HG03135 (cell line): ENCODE measurements around the gene ZSWIM8.
"Not testable (repeated sequence)": the region's sequence is repeated elsewhere in the genome, so short reads cannot be mapped to it uniquely, and the experiment has no call there.

Source experiments
- ATAC-seq: cut with Tn5 transposase; IDR thresholded peaks from one replicate; pipeline ENCODE4 v1.9.1; 2021; ENCODE audit warnings: mild to moderate bottlenecking, moderate library complexity; ENCODE audit not compliant: unreplicated experiment

The ZSWIM8 gene

GRCh38 chr10:73795491-73795890, 10.1 kb downstream of the ZSWIM8 start:
- not testable (repeated sequence) for ATAC-seq

DNA sequence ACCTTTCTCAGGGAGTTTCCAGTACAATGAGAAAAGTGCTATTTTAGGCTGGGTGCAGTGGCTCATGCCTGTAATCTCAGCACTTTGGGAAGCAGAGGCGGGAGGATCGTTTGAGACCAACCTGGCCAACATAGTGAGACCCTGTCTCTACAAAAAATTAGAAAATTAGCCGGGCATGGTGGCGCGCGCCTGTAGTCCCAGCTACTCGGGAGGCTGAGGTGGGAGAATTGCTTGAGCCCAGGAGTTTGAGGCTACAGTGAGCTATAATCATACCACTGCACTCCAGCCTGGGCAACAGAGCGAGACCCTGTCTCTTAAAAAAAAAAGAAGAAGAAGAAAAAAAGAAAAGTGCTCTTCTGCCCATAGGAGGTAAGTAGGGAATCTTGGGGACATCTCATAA, 10.6 kb downstream of the ZSWIM8 start:
- not testable (repeated sequence) for ATAC-seq

- ATAC-seq: no peak
Measured at GRCh38 chr10:73796766-73797165, 11.4 kb downstream of the ZSWIM8 start.

GRCh38 chr10:73797324-73798025, 12.1 kb downstream of the ZSWIM8 start:
- no peak for ATAC-seq

DNA sequence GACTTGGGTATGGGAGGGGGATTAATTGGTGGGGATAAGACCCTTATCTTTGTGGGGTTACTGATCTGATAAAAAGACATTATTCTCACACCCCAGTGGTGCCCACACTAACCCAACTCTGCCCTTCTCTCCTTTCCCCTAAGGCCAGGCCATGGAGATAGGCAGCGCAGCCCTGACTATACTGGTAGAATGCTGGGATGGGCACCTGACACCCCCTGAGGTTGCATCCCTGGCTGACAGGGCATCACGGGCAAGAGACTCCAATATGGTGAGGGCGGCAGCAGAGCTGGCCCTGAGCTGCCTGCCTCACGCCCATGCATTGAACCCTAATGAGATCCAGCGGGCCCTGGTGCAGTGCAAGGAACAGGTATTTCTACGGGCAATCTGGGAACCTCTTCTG, 12.7 kb downstream of the ZSWIM8 start:
- no peak for ATAC-seq

DNA sequence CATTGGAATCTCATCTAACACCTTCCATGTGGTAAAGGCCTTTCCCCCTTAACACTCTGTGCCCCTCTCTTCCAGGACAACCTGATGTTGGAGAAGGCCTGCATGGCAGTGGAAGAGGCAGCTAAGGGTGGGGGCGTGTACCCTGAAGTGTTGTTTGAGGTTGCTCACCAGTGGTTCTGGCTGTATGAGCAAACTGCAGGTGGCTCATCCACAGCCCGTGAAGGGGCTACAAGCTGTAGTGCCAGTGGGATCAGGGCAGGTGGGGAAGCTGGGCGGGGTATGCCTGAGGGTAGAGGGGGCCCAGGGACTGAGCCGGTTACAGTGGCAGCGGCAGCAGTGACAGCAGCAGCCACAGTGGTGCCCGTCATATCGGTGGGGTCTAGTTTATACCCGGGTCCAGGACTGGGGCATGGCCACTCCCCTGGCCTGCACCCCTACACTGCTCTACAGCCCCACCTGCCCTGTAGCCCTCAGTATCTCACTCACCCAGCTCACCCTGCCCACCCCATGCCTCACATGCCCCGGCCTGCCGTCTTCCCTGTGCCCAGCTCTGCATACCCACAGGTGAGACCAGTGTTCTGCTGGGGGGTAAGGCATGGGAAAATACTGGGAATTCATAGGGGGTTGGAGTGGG, 13.6 kb downstream of the ZSWIM8 start:
- no peak for ATAC-seq

- no peak for ATAC-seq
Measured at GRCh38 chr10:73799899-73800559, 14.6 kb downstream of the ZSWIM8 start.

DNA sequence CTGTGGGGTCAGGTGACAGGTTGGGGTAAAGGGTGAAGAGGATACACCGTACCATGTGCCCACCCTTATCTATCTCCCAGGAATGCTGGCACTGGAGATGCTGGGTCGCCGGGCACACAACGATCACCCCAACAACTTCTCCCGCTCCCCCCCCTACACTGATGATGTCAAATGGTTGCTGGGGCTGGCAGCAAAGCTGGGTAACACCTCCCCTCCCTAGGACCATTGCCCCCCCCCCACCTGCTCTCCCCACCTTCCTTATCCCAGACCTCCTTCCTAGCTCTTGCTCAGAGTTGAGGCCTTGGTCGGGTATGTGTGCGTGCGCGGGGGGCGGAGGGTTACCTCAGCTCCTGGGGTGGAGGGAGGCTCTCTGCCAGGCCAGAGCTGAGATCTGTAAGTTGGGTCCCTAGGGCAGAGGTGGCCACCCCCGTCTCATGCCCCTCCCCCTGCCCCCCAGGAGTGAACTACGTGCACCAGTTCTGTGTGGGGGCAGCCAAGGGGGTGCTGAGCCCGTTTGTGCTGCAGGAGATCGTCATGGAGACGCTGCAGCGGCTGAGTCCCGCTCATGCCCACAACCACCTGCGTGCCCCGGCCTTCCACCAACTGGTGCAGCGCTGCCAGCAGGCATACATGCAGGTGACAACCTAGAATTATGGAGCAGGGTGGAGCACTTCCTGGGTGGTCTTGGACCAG, 15.3 kb downstream of the ZSWIM8 start:
- ATAC-seq: no peak

DNA sequence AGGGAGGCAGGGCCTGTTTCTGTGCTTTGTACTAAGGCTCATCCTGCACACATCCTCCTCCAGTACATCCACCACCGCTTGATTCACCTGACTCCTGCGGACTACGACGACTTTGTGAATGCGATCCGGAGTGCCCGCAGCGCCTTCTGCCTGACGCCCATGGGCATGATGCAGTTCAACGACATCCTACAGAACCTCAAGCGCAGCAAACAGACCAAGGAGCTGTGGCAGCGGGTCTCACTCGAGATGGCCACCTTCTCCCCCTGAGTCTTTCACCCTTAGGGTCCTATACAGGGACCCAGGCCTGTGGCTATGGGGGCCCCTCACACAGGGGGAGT, 15.8 kb downstream of the ZSWIM8 start:
- ATAC-seq: no peak

GRCh38 chr10:73802276-73802991, 17.0 kb downstream of the ZSWIM8 start:
- no peak for ATAC-seq

DNA sequence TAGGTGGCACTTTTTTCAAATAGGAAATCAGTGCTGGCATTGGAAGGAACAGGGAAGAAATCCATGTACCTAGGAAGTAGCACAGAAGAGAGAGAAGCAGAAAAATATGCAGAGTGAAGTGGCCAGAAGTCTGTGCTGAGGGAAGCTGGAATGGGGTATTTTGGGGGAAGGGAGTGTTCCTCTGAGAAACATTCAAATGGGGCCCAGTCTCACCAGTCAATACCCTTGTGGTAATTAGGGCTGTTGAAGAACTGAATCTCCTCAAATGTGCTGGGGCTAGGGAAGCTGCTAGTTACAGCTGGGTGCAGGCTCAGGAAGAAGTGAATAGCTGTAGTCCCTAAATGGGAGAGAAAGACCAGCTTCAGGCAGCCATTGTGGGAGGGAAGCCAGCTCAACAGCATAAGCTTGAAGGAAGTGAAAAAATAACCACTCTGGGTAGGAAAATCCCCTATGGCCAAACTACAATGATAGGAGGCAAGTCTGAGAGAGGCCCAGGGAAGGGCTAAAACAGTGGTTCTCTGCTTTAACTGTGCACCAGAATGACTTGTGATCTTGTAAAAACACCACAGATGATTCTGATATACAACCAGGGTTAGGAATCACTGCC, 18.4 kb downstream of the ZSWIM8 start:
- no peak for ATAC-seq

- ATAC-seq: no peak
Measured at GRCh38 chr10:73806176-73806950, 21.0 kb downstream of the ZSWIM8 start.

GRCh38 chr10:73807471-73807870, 22.1 kb downstream of the ZSWIM8 start:
- no peak for ATAC-seq

GRCh38 chr10:73808021-73808815, 22.8 kb downstream of the ZSWIM8 start:
- ATAC-seq: no peak

DNA sequence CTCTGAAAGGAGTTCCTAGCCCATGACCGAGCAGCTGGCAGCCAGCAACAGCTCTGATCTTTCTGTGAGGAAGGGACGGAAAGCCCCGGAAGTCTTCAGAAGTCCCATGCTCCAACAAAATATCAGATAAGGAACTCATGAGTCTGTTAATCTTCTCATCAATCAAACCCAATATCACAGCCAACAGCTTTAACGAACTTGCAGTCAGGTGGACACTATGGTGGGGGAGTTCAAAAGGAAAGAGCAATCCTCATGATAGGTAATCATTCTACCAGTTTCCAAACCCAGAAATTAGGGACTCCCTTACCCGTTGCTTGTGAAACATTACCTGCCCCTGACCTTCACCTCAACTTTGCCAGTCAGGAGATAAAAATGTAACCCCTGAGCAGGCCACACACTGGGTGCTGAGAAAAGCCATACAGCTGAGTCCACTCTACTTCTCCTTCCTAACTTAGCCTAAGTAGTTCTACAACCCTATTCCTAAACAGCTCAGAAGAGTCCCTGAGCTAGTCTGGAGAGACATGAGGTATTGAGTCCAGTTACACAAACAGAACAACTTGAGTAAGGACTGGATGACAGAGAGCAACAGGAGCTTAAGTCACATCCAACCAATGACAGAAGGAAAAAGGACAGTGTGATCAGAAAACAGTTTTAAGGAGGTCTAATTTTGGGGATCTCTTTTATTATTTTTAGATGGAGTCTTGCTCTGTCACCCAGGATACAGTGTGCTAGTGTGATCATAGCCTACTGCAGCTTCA, 23.8 kb downstream of the ZSWIM8 start:
- no peak for ATAC-seq

DNA sequence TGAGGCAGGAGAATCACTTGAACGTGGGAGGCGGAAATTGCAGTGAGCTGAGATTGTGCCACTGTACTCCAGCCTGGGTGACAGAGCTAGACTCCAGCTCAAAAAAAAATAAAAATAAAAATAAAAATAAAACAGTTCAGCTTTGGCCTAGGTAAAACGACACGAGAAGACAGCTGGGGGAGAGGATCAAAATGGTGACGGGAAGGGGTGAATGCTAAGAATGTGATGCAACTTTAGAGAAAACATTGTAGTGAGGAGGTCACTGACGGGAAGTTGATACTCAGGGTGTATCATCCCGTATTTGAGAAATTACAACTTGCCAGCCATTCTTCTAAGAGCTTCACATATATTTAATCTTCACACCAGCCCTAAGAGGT, 24.9 kb downstream of the ZSWIM8 start:
- no peak for ATAC-seq

GRCh38 chr10:73810735-73811465, 25.5 kb downstream of the ZSWIM8 start:
- peak; percentile 30 for ATAC-seq

GRCh38 chr10:73812657-73813056, 27.3 kb downstream of the ZSWIM8 start:
- no peak for ATAC-seq
